ENCODE data around the gene NAV1. TPM values are rescaled to one million over a fixed set of nuclear protein-coding genes. Genes with fewer than 3 reads are reported as not detected.
A peak's percentile ranks its signal among the peaks of the same experiment; 100 is the strongest.

Gene NAV1
- total and polyA plus RNA-seq, 9 of the 15 experiments (the other 6 are each of a cell fraction or from before 2014, with no cell fraction given) = 0.91 to 16.8 (median 3.2) TPM

GRCh38 chr1:201543871-201544642, 5.1 kb downstream of the NAV1 start (continued):
- TF ChIP-seq FOXO4 (CRISPR knock-in tag; IDR thresholded peaks at IDR 0.05) = no peak
- peak; percentile 65 for TF ChIP-seq CEBPG (CRISPR knock-in tag; IDR thresholded peaks at IDR 0.05)
- peak; percentile 66 to 82; a peak in 3 of 4 replicates for TF ChIP-seq CEBPG (tag; conservative IDR thresholded peaks at IDR 0.05 in 1 of 2, IDR thresholded peaks at IDR 0.05 in 1 of 2)
- no peak for TF ChIP-seq RBM22 (IDR thresholded peaks at IDR 0.05; ENCODE audit: low read depth, low read length, poor library complexity, severe bottlenecking)
- no peak for TF ChIP-seq ZNF217 (CRISPR knock-in tag; IDR thresholded peaks at IDR 0.05)
- no peak for TF ChIP-seq CHAMP1 (IDR thresholded peaks at IDR 0.05)
- TF ChIP-seq CREM (IDR thresholded peaks at IDR 0.05; ENCODE audit: low read depth) = 0 out of 2 replicates have a peak, but pooled peaks have one; percentile 21
- no peak for TF ChIP-seq NFATC3 (IDR thresholded peaks at IDR 0.05)
- peak; percentile 46 for TF ChIP-seq VEZF1 (CRISPR knock-in tag; IDR thresholded peaks at IDR 0.05)
- TF ChIP-seq ZNF592 (IDR thresholded peaks at IDR 0.05) = no peak
- no peak for TF ChIP-seq HMBOX1 (IDR thresholded peaks at IDR 0.05)
- TF ChIP-seq NCOR1 (IDR thresholded peaks at IDR 0.05) = no peak
- TF ChIP-seq CREB3 (tag; conservative IDR thresholded peaks at IDR 0.05; ENCODE audit: low read depth) = no peak
- no peak for TF ChIP-seq EHMT2 (IDR thresholded peaks at IDR 0.05)
- TF ChIP-seq DIDO1 (tag; IDR thresholded peaks at IDR 0.05; ENCODE audit: low read depth) = no peak

Measured in K562 (cell line).